OCI-LY1 (cell line): ENCODE data around the gene OXCT1.

Experiments
- H2AFZ ChIP-seq: fragments of 200-600 bp; sonication (generic), shearing (Covaris generic); 2 replicates; pipeline ENCODE4 v1.6.0; 2014; ENCODE audit warnings: antibody characterized with exemption, mild to moderate bottlenecking, low read length
- H3F3A ChIP-seq: fragments of 200-600 bp; sonication (generic), shearing (Covaris generic); 2 replicates; pipeline ENCODE4 v1.6.0; 2014; ENCODE audit warnings: mild to moderate bottlenecking, antibody characterized with exemption, low read length, moderate library complexity; ENCODE audit not compliant: insufficient read depth
- H3K27ac ChIP-seq: fragments of 200-600 bp; sonication (generic); 2 replicates; pipeline ENCODE4 v1.5.1; 2014; ENCODE audit warnings: low read length, mixed run types, mild to moderate bottlenecking, low read depth; ENCODE audit not compliant: poor library complexity, severe bottlenecking
- H3K27me3 ChIP-seq: fragments of 200-600 bp; sonication (generic); 2 replicates; pipeline ENCODE4 v1.6.0; 2014; ENCODE audit warnings: antibody characterized with exemption, mild to moderate bottlenecking, low read length, moderate library complexity; ENCODE audit not compliant: insufficient read depth
- H3K36me3 ChIP-seq: fragments of 200-600 bp; sonication (generic); 2 replicates; pipeline ENCODE4 v1.6.1; 2014; ENCODE audit warnings: mild to moderate bottlenecking, antibody characterized with exemption, low read length, moderate library complexity, mixed read lengths; ENCODE audit not compliant: insufficient read depth
- H3K4me1 ChIP-seq: fragments of 200-600 bp; sonication (generic); 2 replicates; pipeline ENCODE4 v1.5.1; 2014; ENCODE audit warnings: mild to moderate bottlenecking, low read length, moderate library complexity; ENCODE audit not compliant: insufficient read depth, severe bottlenecking
- H3K4me2 ChIP-seq: fragments of 200-600 bp; sonication (generic), shearing (Covaris generic); 2 replicates; pipeline ENCODE4 v1.6.1; 2014; ENCODE audit warnings: low read length
- H3K4me3 ChIP-seq: fragments of 200-600 bp; sonication (generic); 2 replicates; pipeline ENCODE4 v1.5.1; 2014; ENCODE audit warnings: low read length, low read depth, mild to moderate bottlenecking, mixed read lengths; ENCODE audit not compliant: poor library complexity, severe bottlenecking
- H3K79me2 ChIP-seq: fragments of 200-600 bp; shearing (Covaris generic); 2 replicates; pipeline ENCODE4 v1.6.1; 2016; ENCODE audit warnings: mixed run types, low read length, mixed read lengths; ENCODE audit not compliant: insufficient read depth
- H3K9ac ChIP-seq: fragments of 200-600 bp; sonication (generic), shearing (Covaris generic); 2 replicates; pipeline ENCODE4 v1.6.1; 2014; ENCODE audit warnings: mild to moderate bottlenecking, low read length, mixed read lengths
- H3K9me2 ChIP-seq: fragments of 200-600 bp; sonication (generic), shearing (Covaris generic); 2 replicates; pipeline ENCODE4 v1.6.1; 2014; ENCODE audit warnings: low read depth, mild to moderate bottlenecking, low read length, mixed read lengths
- H3K9me3 ChIP-seq: fragments of 200-600 bp; shearing (Covaris generic); 2 replicates; pipeline ENCODE4 v1.6.1; 2014; ENCODE audit warnings: low read length, mixed read lengths
- H4K20me1 ChIP-seq: fragments of 200-600 bp; sonication (generic), shearing (Covaris generic); 2 replicates; pipeline ENCODE4 v1.6.0; 2016; ENCODE audit warnings: mild to moderate bottlenecking, low read length; ENCODE audit not compliant: insufficient read depth
- CTCF ChIP-seq: fragments of 200-600 bp; sonication (generic), shearing (Covaris generic); IDR thresholded peaks from 2 replicates; pipeline ENCODE4 v1.5.1; 2017; ENCODE audit warnings: mild to moderate bottlenecking, antibody characterized with exemption, low read length, moderate library complexity, mixed read lengths
- EZH2 ChIP-seq: fragments of 200-600 bp; sonication (generic), shearing (Covaris generic); IDR thresholded peaks from 2 replicates; pipeline ENCODE4 v1.8.0; 2017; ENCODE audit warnings: borderline replicate concordance, mixed run types, mild to moderate bottlenecking, antibody characterized with exemption, low read length, moderate library complexity, mixed read lengths

Gene OXCT1

GRCh38 chr5:41790038-41790776, 80.0 kb downstream of the OXCT1 start:
- TF ChIP-seq EZH2 (no peak), CTCF (no peak)
- Histone ChIP-seq H3K27me3 (no peaks in the 10 kb centered on the region), H3K9ac (no peak overlapping the region), H3K27ac (no peak overlapping the region), H3K4me1 (no peaks in the 10 kb centered on the region), H3K4me2 (no peak overlapping the region), H3K79me2 (no peaks in the 10 kb centered on the region), H3K36me3 (peaks cover 45% of the 10 kb centered on the region; the same call in 1 of the 2 replicates), H3K9me2 (no peaks in the 10 kb centered on the region), H2AFZ (no peak overlapping the region), H3K4me3 (no peak overlapping the region), H3K9me3 (no peaks in the 10 kb centered on the region), H3F3A (no peaks in the 10 kb centered on the region), H4K20me1 (no peaks in the 10 kb centered on the region)

GRCh38 chr5:41789434-41789833, 80.8 kb downstream of the OXCT1 start:
- Histone ChIP-seq H3K36me3 (peaks cover 40% of the 10 kb centered on the region; the same call in 1 of the 2 replicates), H3K4me1 (no peaks in the 10 kb centered on the region), H3K4me3 (no peak overlapping the region), H3K9me3 (no peaks in the 10 kb centered on the region), H3K79me2 (no peaks in the 10 kb centered on the region), H3K27me3 (no peaks in the 10 kb centered on the region), H3K4me2 (no peak overlapping the region), H3K27ac (no peak overlapping the region), H3K9ac (no peak overlapping the region), H2AFZ (no peak overlapping the region), H3K9me2 (no peaks in the 10 kb centered on the region), H3F3A (no peaks in the 10 kb centered on the region), H4K20me1 (no peaks in the 10 kb centered on the region)
- TF ChIP-seq EZH2 (no peak), CTCF (no peak)

- Histone ChIP-seq H3K4me3 (no peak overlapping the region), H3K79me2 (no peaks in the 10 kb centered on the region), H3K9ac (no peak overlapping the region), H3K4me2 (no peak overlapping the region), H3K27ac (no peak overlapping the region), H3F3A (no peaks in the 10 kb centered on the region), H3K9me3 (no peaks in the 10 kb centered on the region), H4K20me1 (no peaks in the 10 kb centered on the region), H3K4me1 (no peaks in the 10 kb centered on the region), H3K27me3 (no peaks in the 10 kb centered on the region), H3K9me2 (no peaks in the 10 kb centered on the region), H3K36me3 (peaks cover 40% of the 10 kb centered on the region; the same call in 1 of the 2 replicates), H2AFZ (no peak overlapping the region)
- TF ChIP-seq EZH2 (no peak), CTCF (no peak)
Measured at GRCh38 chr5:41788941-41789368, 81.3 kb downstream of the OXCT1 start.
